HFF-Myc (cell line): ENCODE data around the gene HS6ST2.

Source experiments
- DNase-seq: peaks from one replicate; pipeline ENCODE4 v3.0.0-alpha.2; 2011; ENCODE audit warnings: low read depth; ENCODE audit errors: extremely low read depth
- H3K4me3 ChIP-seq: replicated peaks from 2 replicates; pipeline ENCODE4 v1.5.1; 2011; ENCODE audit warnings: low read depth, mild to moderate bottlenecking, control low read depth, low read length
- TF ChIP-seq, protein P1 (sequence below): IDR thresholded peaks from 2 replicates; pipeline ENCODE4 v1.5.1; 2012; ENCODE audit warnings: mild to moderate bottlenecking, low read depth, low read length, control low read depth; ENCODE audit errors: missing control alignments

The HS6ST2 gene

DNA sequence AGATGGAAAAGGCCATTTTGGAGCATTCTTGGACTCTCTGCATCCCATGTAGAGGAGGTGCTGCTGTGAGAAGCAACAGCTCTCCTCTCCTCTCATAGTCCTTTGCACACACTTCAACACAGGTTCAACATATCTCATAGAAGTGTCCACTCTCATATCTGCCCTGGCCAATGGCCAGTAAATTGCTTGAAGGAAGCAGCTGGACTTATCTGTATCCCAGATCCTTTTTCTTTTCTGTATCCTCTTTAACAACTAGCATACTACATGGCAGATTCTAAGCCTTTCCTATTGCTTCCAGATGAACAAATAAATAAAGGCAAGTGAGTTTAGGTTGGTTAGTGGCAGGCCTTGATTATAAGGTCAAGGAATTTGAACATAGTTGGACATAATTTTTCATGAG lies 122.0 kb downstream of the HS6ST2 start:
- H3K4me3 ChIP-seq: no peak overlapping the region
- no peak for DNase-seq
- TF ChIP-seq, protein P1, sequence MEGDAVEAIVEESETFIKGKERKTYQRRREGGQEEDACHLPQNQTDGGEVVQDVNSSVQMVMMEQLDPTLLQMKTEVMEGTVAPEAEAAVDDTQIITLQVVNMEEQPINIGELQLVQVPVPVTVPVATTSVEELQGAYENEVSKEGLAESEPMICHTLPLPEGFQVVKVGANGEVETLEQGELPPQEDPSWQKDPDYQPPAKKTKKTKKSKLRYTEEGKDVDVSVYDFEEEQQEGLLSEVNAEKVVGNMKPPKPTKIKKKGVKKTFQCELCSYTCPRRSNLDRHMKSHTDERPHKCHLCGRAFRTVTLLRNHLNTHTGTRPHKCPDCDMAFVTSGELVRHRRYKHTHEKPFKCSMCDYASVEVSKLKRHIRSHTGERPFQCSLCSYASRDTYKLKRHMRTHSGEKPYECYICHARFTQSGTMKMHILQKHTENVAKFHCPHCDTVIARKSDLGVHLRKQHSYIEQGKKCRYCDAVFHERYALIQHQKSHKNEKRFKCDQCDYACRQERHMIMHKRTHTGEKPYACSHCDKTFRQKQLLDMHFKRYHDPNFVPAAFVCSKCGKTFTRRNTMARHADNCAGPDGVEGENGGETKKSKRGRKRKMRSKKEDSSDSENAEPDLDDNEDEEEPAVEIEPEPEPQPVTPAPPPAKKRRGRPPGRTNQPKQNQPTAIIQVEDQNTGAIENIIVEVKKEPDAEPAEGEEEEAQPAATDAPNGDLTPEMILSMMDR: no peak

DNA sequence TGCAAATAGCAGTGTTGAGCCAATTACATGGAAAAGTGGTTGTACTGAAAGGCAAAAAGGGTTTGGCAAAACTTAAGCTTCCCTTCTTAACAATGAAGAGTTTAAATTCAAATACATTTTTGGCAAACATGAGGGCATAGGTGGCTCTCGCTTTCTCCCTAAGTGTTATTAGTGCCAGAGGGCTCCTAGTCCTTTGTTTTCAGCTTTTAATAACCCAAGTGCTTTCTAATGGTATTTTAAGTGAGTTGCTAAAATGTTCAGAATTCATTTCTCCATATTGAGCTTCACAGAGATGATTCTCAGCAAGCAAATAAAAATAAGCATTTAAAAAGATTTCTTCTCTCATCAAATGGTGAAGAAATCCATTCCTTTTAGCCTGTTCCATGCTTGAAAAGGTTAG lies 123.7 kb downstream of the HS6ST2 start:
- H3K4me3 ChIP-seq: no peak overlapping the region
- TF ChIP-seq, protein P1: no peak
- no peak for DNase-seq

DNA sequence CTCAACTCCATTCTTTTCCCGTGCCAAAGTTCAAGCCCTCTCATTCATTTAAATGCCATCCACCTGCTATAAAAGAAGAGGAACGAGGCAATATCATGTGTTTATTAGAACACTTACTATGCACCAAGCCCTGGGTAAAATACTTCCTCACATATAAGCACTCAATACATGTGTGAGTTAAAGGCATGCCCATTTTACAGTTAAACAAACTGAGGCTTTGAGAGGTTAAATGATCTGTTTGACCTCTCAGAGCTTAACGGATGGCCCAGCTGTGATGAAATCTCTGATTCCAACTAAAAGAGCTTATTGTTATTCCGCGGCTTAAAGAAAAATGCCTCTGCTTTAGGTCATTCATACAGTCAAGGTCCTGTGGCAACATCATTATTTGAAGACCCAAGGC lies 124.3 kb downstream of the HS6ST2 start:
- DNase-seq: no peak
- TF ChIP-seq, protein P1: no peak
- H3K4me3 ChIP-seq: no peak overlapping the region

DNA sequence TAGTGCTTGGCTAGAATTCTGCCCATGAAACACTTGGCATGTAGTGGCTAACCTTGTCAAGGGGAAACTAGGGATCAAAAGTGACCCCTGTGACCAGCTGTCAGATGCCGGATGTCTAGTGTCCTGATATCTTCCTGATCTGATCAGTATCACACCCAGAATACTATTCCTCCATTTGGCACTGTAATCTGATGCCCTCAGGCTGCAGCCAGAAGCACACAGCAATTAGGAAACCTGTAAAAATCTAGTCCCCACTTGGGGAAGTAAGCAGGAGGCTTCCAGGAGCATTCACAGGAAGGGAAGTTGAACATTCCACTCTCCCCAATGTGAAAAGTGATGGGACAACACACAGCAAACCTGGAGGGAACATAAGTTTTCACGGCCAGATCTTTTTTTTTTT lies 125.1 kb downstream of the HS6ST2 start:
- DNase-seq: no peak
- TF ChIP-seq, protein P1: no peak
- no peak overlapping the region for H3K4me3 ChIP-seq

- DNase-seq: no peak
- TF ChIP-seq, protein P1: no peak
- H3K4me3 ChIP-seq: no peak overlapping the region
Measured at GRCh38 chrX:132831336-132831973, 127.0 kb downstream of the HS6ST2 start.

GRCh38 chrX:132822634-132823012 lies 135.8 kb downstream of the HS6ST2 start:
- no peak overlapping the region for H3K4me3 ChIP-seq
- TF ChIP-seq, protein P1: no peak
- no peak for DNase-seq

DNA sequence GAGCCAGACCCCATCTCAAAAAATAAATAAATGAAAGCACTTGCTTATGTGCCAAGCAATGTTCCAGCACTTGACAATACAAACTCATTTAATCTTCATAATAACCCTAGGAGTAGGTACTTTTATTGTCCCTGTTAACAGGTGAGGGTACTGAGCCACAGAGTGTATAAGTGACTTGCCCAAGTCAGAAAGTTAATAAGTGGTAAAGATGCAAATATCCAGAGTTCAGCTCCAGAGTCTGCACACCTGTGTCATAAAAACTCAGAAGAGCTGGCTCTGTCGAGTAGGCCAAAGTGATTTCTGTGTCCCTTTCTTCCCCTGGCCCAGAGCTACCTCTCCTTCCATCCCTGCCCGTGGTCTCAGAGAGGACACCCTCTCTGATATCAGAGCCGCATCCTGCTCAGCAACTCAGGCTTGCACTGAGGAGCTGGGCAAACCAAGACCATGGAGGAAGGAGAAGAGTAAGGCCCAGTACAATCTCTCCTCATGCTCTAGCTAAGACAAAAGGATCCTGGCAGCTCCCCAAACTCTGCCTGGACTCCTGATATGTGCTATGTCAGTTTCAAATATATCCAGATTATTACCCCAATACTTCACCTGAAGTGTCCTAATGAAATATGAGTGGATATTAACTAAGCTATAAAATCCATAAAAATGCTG lies 136.3 kb downstream of the HS6ST2 start:
- no peak for DNase-seq
- no peak overlapping the region for H3K4me3 ChIP-seq
- TF ChIP-seq, protein P1: no peak
